MM.1S (cell line): Measurements from ENCODE around the gene KSR2.

Experiments used
- DNase-seq: peaks from one replicate; pipeline ENCODE4 v3.0.0-alpha.2; 2015
- H2AFZ ChIP-seq: fragments of 300-600 bp; sonication (generic); 2 replicates; pipeline ENCODE4 v1.6.0; 2016; ENCODE audit warnings: antibody characterized with exemption, low read length
- H3F3A ChIP-seq: fragments of 300-600 bp; sonication (generic); 2 replicates; pipeline ENCODE4 v1.6.1; 2016; ENCODE audit warnings: mild to moderate bottlenecking, antibody characterized with exemption, low read length, moderate library complexity, mixed read lengths; ENCODE audit not compliant: insufficient read depth
- H3K27ac ChIP-seq: fragments of 300-600 bp; sonication (generic); 2 replicates; pipeline ENCODE4 v1.5.1; 2016; ENCODE audit warnings: mild to moderate bottlenecking, low read length
- H3K27me3 ChIP-seq: fragments of 300-600 bp; sonication (generic); replicated peaks from 2 replicates; pipeline ENCODE4 v1.6.0; 2016; ENCODE audit warnings: low read length; ENCODE audit not compliant: insufficient read depth
- H3K36me3 ChIP-seq: fragments of 300-600 bp; sonication (generic); replicated peaks from 2 replicates; pipeline ENCODE4 v1.6.1; 2016; ENCODE audit warnings: mild to moderate bottlenecking, low read length, mixed read lengths; ENCODE audit not compliant: insufficient read depth
- H3K4me1 ChIP-seq: fragments of 300-600 bp; sonication (generic); 2 replicates; pipeline ENCODE4 v1.6.1; 2016; ENCODE audit warnings: low read length, mixed read lengths
- H3K4me2 ChIP-seq: fragments of 300-600 bp; sonication (generic); 2 replicates; pipeline ENCODE4 v1.6.0; 2016; ENCODE audit warnings: low read depth, low read length
- H3K4me3 ChIP-seq: fragments of 300-600 bp; sonication (generic); 2 replicates; pipeline ENCODE4 v1.5.1; 2016; ENCODE audit warnings: low read length, mixed read lengths
- H3K79me2 ChIP-seq: fragments of 300-600 bp; sonication (generic); 2 replicates; pipeline ENCODE4 v1.6.1; 2016; ENCODE audit warnings: mixed run types, low read length, mixed read lengths
- H3K9ac ChIP-seq: fragments of 300-600 bp; sonication (generic); 2 replicates; pipeline ENCODE4 v1.6.1; 2016; ENCODE audit warnings: low read length, mixed read lengths
- H3K9me2 ChIP-seq: fragments of 300-600 bp; sonication (generic); replicated peaks from 2 replicates; pipeline ENCODE4 v1.6.1; 2016; ENCODE audit warnings: mild to moderate bottlenecking, low read length, mixed read lengths; ENCODE audit not compliant: insufficient read depth
- H3K9me3 ChIP-seq: fragments of 300-600 bp; sonication (generic); replicated peaks from 2 replicates; pipeline ENCODE4 v1.6.1; 2016; ENCODE audit warnings: mild to moderate bottlenecking, low read length, mixed read lengths; ENCODE audit not compliant: insufficient read depth
- H4K20me1 ChIP-seq: fragments of 300-600 bp; sonication (generic); 2 replicates; pipeline ENCODE4 v1.6.1; 2016; ENCODE audit warnings: mild to moderate bottlenecking, low read length, moderate library complexity, mixed read lengths; ENCODE audit not compliant: insufficient read depth
- EZH2 ChIP-seq: fragments of 300-600 bp; sonication (generic); optimal IDR thresholded peaks from 2 replicates; pipeline ENCODE3; 2017; ENCODE audit warnings: low read depth, mild to moderate bottlenecking, antibody characterized with exemption, low read length, mixed read lengths
- EZH2phosphoT487 ChIP-seq: fragments of 300-600 bp; sonication (generic); IDR thresholded peaks from 2 replicates; pipeline ENCODE4 v1.6.1; 2018; ENCODE audit warnings: antibody characterized with exemption, low read length
- TF ChIP-seq, protein P1 (sequence below): fragments of 300-600 bp; sonication (generic); IDR thresholded peaks from 2 replicates; pipeline ENCODE4 v1.5.1; 2016; ENCODE audit warnings: antibody characterized with exemption, low read length, mixed read lengths

Gene KSR2

DNA sequence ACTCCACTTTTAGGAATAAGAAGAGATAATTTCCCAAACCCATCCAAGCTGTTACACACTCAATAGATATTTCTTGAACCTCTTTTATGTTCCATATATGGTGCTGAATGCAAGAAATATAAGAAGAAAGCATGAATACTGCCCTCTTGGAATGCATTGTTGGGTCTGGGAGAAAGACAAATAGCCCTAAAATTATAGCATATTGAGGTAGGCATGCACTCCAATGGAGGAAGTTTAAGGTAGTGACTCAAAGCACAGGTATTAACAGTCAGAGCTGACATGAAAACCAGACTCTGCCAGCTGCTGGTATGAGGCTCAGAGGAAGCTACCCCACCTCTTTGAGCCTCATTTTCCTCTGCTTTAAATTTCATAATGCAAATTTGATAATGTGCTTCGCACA is 346.0 kb downstream of the KSR2 start:
- Histone ChIP-seq H3K27ac (no peak overlapping the region), H3K9me2 (no peaks in the 10 kb centered on the region), H3K27me3 (no peaks in the 10 kb centered on the region), H3K9me3 (no peaks in the 10 kb centered on the region), H3K4me3 (no peak overlapping the region), H3K4me2 (no peak overlapping the region), H3K36me3 (no peaks in the 10 kb centered on the region), H2AFZ (no peak overlapping the region), H3K79me2 (no peaks in the 10 kb centered on the region), H3K4me1 (no peaks in the 10 kb centered on the region), H4K20me1 (no peaks in the 10 kb centered on the region), H3F3A (no peaks in the 10 kb centered on the region), H3K9ac (no peak overlapping the region)
- DNase-seq: no peak
- TF ChIP-seq EZH2 (no peak), EZH2phosphoT487 (no peak)
- TF ChIP-seq, protein P1, sequence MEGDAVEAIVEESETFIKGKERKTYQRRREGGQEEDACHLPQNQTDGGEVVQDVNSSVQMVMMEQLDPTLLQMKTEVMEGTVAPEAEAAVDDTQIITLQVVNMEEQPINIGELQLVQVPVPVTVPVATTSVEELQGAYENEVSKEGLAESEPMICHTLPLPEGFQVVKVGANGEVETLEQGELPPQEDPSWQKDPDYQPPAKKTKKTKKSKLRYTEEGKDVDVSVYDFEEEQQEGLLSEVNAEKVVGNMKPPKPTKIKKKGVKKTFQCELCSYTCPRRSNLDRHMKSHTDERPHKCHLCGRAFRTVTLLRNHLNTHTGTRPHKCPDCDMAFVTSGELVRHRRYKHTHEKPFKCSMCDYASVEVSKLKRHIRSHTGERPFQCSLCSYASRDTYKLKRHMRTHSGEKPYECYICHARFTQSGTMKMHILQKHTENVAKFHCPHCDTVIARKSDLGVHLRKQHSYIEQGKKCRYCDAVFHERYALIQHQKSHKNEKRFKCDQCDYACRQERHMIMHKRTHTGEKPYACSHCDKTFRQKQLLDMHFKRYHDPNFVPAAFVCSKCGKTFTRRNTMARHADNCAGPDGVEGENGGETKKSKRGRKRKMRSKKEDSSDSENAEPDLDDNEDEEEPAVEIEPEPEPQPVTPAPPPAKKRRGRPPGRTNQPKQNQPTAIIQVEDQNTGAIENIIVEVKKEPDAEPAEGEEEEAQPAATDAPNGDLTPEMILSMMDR: no peak

DNA sequence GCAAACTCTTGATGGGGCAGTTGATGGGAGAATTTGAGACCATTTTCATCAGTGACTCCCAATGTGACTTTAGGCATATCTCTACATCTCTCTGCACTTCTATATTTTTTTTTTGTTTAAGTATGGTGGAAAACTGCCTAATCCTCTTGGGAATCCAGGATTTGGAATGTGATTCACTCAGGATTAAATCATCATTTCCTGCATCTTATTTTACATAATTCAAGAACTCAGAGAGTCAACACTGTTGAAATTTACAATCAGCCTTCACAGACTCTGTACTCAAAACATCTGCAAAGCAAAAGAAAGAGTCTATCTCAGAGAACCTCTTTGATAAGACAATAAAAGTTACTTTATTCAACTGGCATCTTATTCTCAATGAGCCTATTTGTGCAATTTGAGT is 346.7 kb downstream of the KSR2 start:
- no peak overlapping the region for H3K27ac ChIP-seq
- no peaks in the 10 kb centered on the region for H4K20me1 ChIP-seq
- no peaks in the 10 kb centered on the region for H3K4me1 ChIP-seq
- no peaks in the 10 kb centered on the region for H3K79me2 ChIP-seq
- H3K27me3 ChIP-seq: no peaks in the 10 kb centered on the region
- no peaks in the 10 kb centered on the region for H3K9me2 ChIP-seq
- no peak for DNase-seq
- no peak overlapping the region for H3K4me3 ChIP-seq
- H3K9ac ChIP-seq: no peak overlapping the region
- no peaks in the 10 kb centered on the region for H3K36me3 ChIP-seq
- TF ChIP-seq, protein P1: no peak
- TF ChIP-seq EZH2phosphoT487 (no peak), EZH2 (no peak)
- H3K4me2 ChIP-seq: no peak overlapping the region
- H3K9me3 ChIP-seq: no peaks in the 10 kb centered on the region
- no peaks in the 10 kb centered on the region for H3F3A ChIP-seq
- no peak overlapping the region for H2AFZ ChIP-seq

DNA sequence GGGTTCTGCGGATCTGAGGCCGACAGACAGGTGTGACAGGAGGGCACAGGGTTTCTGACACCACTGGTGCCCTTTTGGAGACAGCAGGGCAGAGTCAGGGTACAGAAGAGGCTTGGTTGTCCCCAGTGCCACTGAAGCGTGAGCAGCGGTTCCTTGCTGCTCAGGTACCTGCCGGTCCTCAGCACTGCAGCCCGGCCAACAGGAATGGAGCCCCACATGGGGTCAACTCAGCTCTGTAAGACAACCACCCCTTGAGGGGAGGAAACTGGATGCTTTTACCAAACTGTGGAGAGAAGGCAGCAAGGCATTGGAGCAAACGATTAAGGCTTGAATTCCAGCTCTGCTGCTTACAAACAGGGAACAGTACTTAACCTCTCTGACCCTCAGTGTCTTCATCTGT is 361.0 kb downstream of the KSR2 start:
- H3K9me2 ChIP-seq: no peaks in the 10 kb centered on the region

More for the DNA sequence above, 361.0 kb downstream of the KSR2 start:
- no peaks in the 10 kb centered on the region for H3F3A ChIP-seq
- no peaks in the 10 kb centered on the region for H3K4me1 ChIP-seq
- no peak for DNase-seq
- no peaks in the 10 kb centered on the region for H3K79me2 ChIP-seq
- no peaks in the 10 kb centered on the region for H3K9me3 ChIP-seq
- H3K27ac ChIP-seq: no peak overlapping the region
- no peaks in the 10 kb centered on the region for H3K36me3 ChIP-seq
- no peak overlapping the region for H3K4me3 ChIP-seq
- H3K4me2 ChIP-seq: no peak overlapping the region
- no peak overlapping the region for H2AFZ ChIP-seq
- H4K20me1 ChIP-seq: no peaks in the 10 kb centered on the region
- H3K27me3 ChIP-seq: no peaks in the 10 kb centered on the region
- TF ChIP-seq EZH2phosphoT487 (no peak), EZH2 (no peak)
- TF ChIP-seq, protein P1: no peak
- H3K9ac ChIP-seq: no peak overlapping the region
